OCI-LY1 (cell line): Measurements from ENCODE around the gene PIGN.

Source experiments
- H2AFZ ChIP-seq: fragments of 200-600 bp; sonication (generic), shearing (Covaris generic); 2 replicates; pipeline ENCODE4 v1.6.0; 2014; ENCODE audit warnings: antibody characterized with exemption, mild to moderate bottlenecking, low read length
- H3F3A ChIP-seq: fragments of 200-600 bp; sonication (generic), shearing (Covaris generic); 2 replicates; pipeline ENCODE4 v1.6.0; 2014; ENCODE audit warnings: mild to moderate bottlenecking, antibody characterized with exemption, low read length, moderate library complexity; ENCODE audit not compliant: insufficient read depth
- H3K27ac ChIP-seq: fragments of 200-600 bp; sonication (generic); 2 replicates; pipeline ENCODE4 v1.5.1; 2014; ENCODE audit warnings: low read length, mixed run types, mild to moderate bottlenecking, low read depth; ENCODE audit not compliant: poor library complexity, severe bottlenecking
- H3K27me3 ChIP-seq: fragments of 200-600 bp; sonication (generic); 2 replicates; pipeline ENCODE4 v1.6.0; 2014; ENCODE audit warnings: antibody characterized with exemption, mild to moderate bottlenecking, low read length, moderate library complexity; ENCODE audit not compliant: insufficient read depth
- H3K36me3 ChIP-seq: fragments of 200-600 bp; sonication (generic); 2 replicates; pipeline ENCODE4 v1.6.1; 2014; ENCODE audit warnings: mild to moderate bottlenecking, antibody characterized with exemption, low read length, moderate library complexity, mixed read lengths; ENCODE audit not compliant: insufficient read depth
- H3K4me1 ChIP-seq: fragments of 200-600 bp; sonication (generic); 2 replicates; pipeline ENCODE4 v1.5.1; 2014; ENCODE audit warnings: mild to moderate bottlenecking, low read length, moderate library complexity; ENCODE audit not compliant: insufficient read depth, severe bottlenecking
- H3K4me2 ChIP-seq: fragments of 200-600 bp; sonication (generic), shearing (Covaris generic); 2 replicates; pipeline ENCODE4 v1.6.1; 2014; ENCODE audit warnings: low read length
- H3K4me3 ChIP-seq: fragments of 200-600 bp; sonication (generic); 2 replicates; pipeline ENCODE4 v1.5.1; 2014; ENCODE audit warnings: low read length, low read depth, mild to moderate bottlenecking, mixed read lengths; ENCODE audit not compliant: poor library complexity, severe bottlenecking
- H3K79me2 ChIP-seq: fragments of 200-600 bp; shearing (Covaris generic); 2 replicates; pipeline ENCODE4 v1.6.1; 2016; ENCODE audit warnings: mixed run types, low read length, mixed read lengths; ENCODE audit not compliant: insufficient read depth
- H3K9ac ChIP-seq: fragments of 200-600 bp; sonication (generic), shearing (Covaris generic); 2 replicates; pipeline ENCODE4 v1.6.1; 2014; ENCODE audit warnings: mild to moderate bottlenecking, low read length, mixed read lengths
- H3K9me2 ChIP-seq: fragments of 200-600 bp; sonication (generic), shearing (Covaris generic); 2 replicates; pipeline ENCODE4 v1.6.1; 2014; ENCODE audit warnings: low read depth, mild to moderate bottlenecking, low read length, mixed read lengths
- H3K9me3 ChIP-seq: fragments of 200-600 bp; shearing (Covaris generic); 2 replicates; pipeline ENCODE4 v1.6.1; 2014; ENCODE audit warnings: low read length, mixed read lengths
- H4K20me1 ChIP-seq: fragments of 200-600 bp; sonication (generic), shearing (Covaris generic); 2 replicates; pipeline ENCODE4 v1.6.0; 2016; ENCODE audit warnings: mild to moderate bottlenecking, low read length; ENCODE audit not compliant: insufficient read depth
- CTCF ChIP-seq: fragments of 200-600 bp; sonication (generic), shearing (Covaris generic); IDR thresholded peaks from 2 replicates; pipeline ENCODE4 v1.5.1; 2017; ENCODE audit warnings: mild to moderate bottlenecking, antibody characterized with exemption, low read length, moderate library complexity, mixed read lengths
- EZH2 ChIP-seq: fragments of 200-600 bp; sonication (generic), shearing (Covaris generic); IDR thresholded peaks from 2 replicates; pipeline ENCODE4 v1.8.0; 2017; ENCODE audit warnings: borderline replicate concordance, mixed run types, mild to moderate bottlenecking, antibody characterized with exemption, low read length, moderate library complexity, mixed read lengths

The PIGN gene

DNA sequence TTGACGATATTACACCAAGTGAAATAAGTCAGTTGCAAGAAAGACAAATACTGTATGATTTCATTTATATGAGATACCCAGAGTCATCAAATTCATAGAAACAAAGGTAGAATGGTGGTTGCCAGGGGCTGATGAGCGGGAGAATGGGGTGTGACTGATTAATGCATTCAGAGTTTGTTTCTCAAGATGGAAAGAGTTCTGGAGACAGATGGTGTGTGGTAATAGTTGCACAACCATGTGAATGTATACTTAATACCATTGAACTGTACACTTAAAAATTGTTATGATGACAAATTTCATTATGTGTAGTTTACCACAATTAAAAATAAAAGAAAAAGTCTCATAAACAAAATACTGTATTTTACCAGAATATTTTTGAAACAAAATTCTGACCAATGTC is 117.3 kb downstream of the PIGN start:
- Histone ChIP-seq H3K27me3 (no peaks in the 10 kb centered on the region), H3F3A (no peaks in the 10 kb centered on the region), H3K79me2 (no peaks in the 10 kb centered on the region), H3K9ac (no peak overlapping the region), H3K36me3 (no peaks in the 10 kb centered on the region), H3K4me1 (no peaks in the 10 kb centered on the region), H3K9me2 (no peaks in the 10 kb centered on the region), H3K27ac (no peak overlapping the region), H2AFZ (no peak overlapping the region), H3K9me3 (no peaks in the 10 kb centered on the region), H4K20me1 (no peaks in the 10 kb centered on the region), H3K4me3 (no peak overlapping the region), H3K4me2 (no peak overlapping the region)
- TF ChIP-seq CTCF: no peak
- TF ChIP-seq EZH2: no peak

DNA sequence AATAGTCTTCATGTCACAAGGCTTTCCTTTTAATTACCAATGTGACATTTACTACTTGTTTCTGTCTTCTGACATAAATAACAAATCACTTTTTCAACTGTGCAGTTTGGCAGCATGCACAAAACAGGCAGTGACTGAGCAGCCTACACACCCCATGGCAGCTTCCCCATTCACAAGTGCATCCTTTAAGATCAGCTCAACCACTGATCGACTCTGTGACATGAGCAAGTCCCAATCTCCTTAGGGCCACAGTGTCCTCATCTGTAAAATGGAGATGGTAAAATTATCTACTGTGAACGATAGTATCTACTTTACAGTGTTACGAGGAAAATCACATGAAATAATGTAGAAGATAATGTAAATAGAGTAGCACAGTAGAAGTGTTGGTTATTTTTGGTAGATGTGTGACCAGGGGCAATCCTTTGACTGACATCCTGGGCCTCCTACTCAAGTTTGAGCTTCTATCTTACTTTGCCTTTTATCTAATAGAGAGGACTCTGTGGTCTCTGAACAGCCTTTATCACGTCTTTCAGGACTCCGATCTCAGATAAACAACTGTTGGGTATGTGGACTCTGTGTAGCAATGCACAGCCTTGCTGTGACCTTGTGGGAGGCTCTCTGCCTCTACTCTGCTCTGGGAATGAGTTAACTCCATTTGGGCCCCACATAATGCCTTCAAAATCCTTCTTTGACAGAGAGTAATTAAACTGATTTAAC is 120.6 kb downstream of the PIGN start:
- Histone ChIP-seq H3K27me3 (no peaks in the 10 kb centered on the region), H3K9me3 (no peaks in the 10 kb centered on the region), H3K9me2 (no peaks in the 10 kb centered on the region), H3F3A (no peaks in the 10 kb centered on the region), H3K4me3 (no peak overlapping the region), H3K36me3 (no peaks in the 10 kb centered on the region), H3K4me2 (no peak overlapping the region), H4K20me1 (no peaks in the 10 kb centered on the region), H3K79me2 (no peaks in the 10 kb centered on the region), H3K27ac (no peak overlapping the region), H3K4me1 (no peaks in the 10 kb centered on the region), H2AFZ (no peak overlapping the region), H3K9ac (no peak overlapping the region)
- TF ChIP-seq CTCF (no peak), EZH2 (no peak)

DNA sequence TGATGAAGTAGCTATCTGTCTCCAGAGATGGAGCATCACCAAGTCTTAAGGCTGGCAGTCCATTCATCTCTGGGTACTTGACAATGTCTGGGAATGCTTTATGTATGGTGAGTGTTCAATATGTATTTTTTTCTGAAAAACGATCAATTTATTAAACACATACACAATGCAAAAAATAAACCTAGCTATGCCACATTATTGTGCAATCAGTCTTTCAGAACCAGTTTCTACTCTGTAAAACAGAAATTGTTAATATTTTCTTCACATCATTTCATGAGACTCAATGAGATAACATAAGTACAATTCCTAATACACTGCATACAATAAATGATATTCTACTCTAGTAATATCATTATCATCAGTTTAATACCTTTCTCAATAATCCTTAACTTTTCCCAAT is 122.5 kb downstream of the PIGN start:
- peaks cover 3% of the 10 kb centered on the region; the same call in 1 of the 2 replicates for H3K9me3 ChIP-seq
- no peak overlapping the region for H3K9ac ChIP-seq
- no peaks in the 10 kb centered on the region for H3K27me3 ChIP-seq
- no peaks in the 10 kb centered on the region for H3K9me2 ChIP-seq
- no peaks in the 10 kb centered on the region for H3F3A ChIP-seq
- no peak overlapping the region for H3K4me2 ChIP-seq
- no peak overlapping the region for H2AFZ ChIP-seq
- H4K20me1 ChIP-seq: no peaks in the 10 kb centered on the region
- H3K79me2 ChIP-seq: no peaks in the 10 kb centered on the region
- H3K4me1 ChIP-seq: no peaks in the 10 kb centered on the region
- H3K36me3 ChIP-seq: peaks cover 5% of the 10 kb centered on the region; the same call in 1 of the 2 replicates
- no peak overlapping the region for H3K4me3 ChIP-seq
- TF ChIP-seq CTCF (no peak), EZH2 (no peak)
- no peak overlapping the region for H3K27ac ChIP-seq
